Neural crest cell (in vitro differentiated cells): ENCODE data around the gene CLTCL1. TPM values are rescaled to one million over a fixed set of nuclear protein-coding genes. Genes with fewer than 3 reads are reported as not detected.

Experiments used
- DNase-seq: peaks from one replicate; pipeline ENCODE4 v3.0.0; 2021; ENCODE audit warnings: low read depth, mixed read lengths, low spot score
- H3K27ac Mint-ChIP-seq: one replicate; pipeline ENCODE4 v1.8.0; 2021; ENCODE audit warnings: mild to moderate bottlenecking, mixed read lengths; ENCODE audit not compliant: unreplicated experiment
- H3K27me3 Mint-ChIP-seq: 2 replicates; pipeline ENCODE4 v1.8.0; 2021; ENCODE audit warnings: low read depth, mild to moderate bottlenecking, mixed read lengths
- H3K36me3 Mint-ChIP-seq: 2 replicates; pipeline ENCODE4 v1.8.0; 2021; ENCODE audit warnings: low read depth, mild to moderate bottlenecking, mixed read lengths
- H3K4me1 Mint-ChIP-seq: 2 replicates; pipeline ENCODE4 v1.8.0; 2021; ENCODE audit warnings: mixed read lengths
- H3K4me3 Mint-ChIP-seq: one replicate; pipeline ENCODE4 v1.8.0; 2021; ENCODE audit warnings: mild to moderate bottlenecking, mixed read lengths
- H3K9me3 Mint-ChIP-seq: 2 replicates; pipeline ENCODE4 v1.8.0; 2021; ENCODE audit warnings: mixed read lengths
- total RNA-seq: library from RNA; stranded (reverse); gene quantifications from 2 replicates; pipeline ENCODE4 v1.2.1, GENCODE V29; 2021
- TF ChIP-seq, protein P1 (sequence below): fragments of 200-600 bp; sonication (generic); conservative IDR thresholded peaks from 2 replicates; pipeline ENCODE4 v1.5.0; 2021; ENCODE audit warnings: antibody characterized with exemption, mild to moderate bottlenecking

CLTCL1 gene
- total RNA-seq, 1 donor from 2014 or later: 7.2 TPM

DNA sequence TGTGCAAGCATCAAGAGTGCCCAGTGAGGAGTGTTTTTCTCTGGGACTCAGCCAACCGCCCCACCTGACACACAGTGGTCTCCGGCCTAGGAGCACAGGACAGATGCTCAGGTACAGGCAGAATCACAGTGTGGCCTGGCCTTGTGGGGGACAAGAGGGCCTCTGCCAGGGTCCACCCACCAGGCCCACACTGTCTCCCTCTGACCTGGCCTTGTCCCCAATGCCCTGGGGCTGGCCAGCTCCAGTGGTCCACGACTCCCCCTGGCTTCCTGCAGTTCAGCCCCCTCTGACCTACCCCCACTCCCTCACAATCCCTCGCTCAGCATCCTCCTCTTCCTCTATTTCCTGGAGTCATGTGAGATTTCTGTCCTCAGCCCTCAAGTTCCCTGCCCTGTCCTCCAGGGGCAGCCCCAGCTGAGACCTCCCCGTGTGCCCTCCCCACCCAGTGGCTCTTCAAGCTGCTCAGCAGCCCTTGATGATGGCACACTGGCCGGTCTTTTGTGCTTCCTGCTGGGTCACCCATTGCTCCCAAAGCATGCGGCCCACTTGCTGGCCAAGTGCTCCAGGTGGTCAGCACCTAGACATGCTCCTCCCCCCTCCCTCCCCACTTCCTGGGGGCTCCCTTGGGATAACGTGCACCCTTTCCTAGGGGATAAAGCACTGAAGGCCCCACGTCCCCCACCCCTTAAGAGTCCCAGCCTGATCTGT lies 158.7 kb downstream of the CLTCL1 start:
- Mint-ChIP-seq H3K36me3 (peaks cover 11% of the 10 kb centered on the region), H3K9me3 (no peaks in the 10 kb centered on the region), H3K4me3 (no peak overlapping the region), H3K27me3 (no peaks in the 10 kb centered on the region), H3K27ac (no peak overlapping the region), H3K4me1 (no peaks in the 10 kb centered on the region)
- TF ChIP-seq, protein P1, sequence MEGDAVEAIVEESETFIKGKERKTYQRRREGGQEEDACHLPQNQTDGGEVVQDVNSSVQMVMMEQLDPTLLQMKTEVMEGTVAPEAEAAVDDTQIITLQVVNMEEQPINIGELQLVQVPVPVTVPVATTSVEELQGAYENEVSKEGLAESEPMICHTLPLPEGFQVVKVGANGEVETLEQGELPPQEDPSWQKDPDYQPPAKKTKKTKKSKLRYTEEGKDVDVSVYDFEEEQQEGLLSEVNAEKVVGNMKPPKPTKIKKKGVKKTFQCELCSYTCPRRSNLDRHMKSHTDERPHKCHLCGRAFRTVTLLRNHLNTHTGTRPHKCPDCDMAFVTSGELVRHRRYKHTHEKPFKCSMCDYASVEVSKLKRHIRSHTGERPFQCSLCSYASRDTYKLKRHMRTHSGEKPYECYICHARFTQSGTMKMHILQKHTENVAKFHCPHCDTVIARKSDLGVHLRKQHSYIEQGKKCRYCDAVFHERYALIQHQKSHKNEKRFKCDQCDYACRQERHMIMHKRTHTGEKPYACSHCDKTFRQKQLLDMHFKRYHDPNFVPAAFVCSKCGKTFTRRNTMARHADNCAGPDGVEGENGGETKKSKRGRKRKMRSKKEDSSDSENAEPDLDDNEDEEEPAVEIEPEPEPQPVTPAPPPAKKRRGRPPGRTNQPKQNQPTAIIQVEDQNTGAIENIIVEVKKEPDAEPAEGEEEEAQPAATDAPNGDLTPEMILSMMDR: no peak
- DNase-seq: no peak

DNA sequence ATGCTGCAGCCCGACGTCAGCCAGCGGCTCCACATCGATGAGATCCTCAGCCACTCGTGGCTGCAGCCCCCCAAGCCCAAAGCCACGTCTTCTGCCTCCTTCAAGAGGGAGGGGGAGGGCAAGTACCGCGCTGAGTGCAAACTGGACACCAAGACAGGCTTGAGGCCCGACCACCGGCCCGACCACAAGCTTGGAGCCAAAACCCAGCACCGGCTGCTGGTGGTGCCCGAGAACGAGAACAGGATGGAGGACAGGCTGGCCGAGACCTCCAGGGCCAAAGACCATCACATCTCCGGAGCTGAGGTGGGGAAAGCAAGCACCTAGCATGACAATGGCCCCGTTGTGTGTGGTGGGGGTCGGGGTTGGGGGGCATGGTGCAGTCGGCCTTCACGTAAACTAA lies 159.4 kb downstream of the CLTCL1 start:
- peaks cover 11% of the 10 kb centered on the region for H3K36me3 Mint-ChIP-seq

DNA sequence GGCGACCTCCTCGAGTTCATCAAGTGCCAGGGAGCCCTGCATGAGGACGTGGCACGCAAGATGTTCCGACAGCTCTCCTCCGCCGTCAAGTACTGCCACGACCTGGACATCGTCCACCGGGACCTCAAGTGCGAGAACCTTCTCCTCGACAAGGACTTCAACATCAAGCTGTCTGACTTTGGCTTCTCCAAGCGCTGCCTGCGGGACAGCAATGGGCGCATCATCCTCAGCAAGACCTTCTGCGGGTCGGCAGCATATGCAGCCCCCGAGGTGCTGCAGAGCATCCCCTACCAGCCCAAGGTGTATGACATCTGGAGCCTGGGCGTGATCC lies 159.9 kb downstream of the CLTCL1 start:
- H3K36me3 Mint-ChIP-seq: peaks cover 11% of the 10 kb centered on the region
- H3K27me3 Mint-ChIP-seq: no peaks in the 10 kb centered on the region
- no peaks in the 10 kb centered on the region for H3K4me1 Mint-ChIP-seq
- H3K27ac Mint-ChIP-seq: no peak overlapping the region
- H3K9me3 Mint-ChIP-seq: no peaks in the 10 kb centered on the region
- no peak for DNase-seq
- H3K4me3 Mint-ChIP-seq: no peak overlapping the region
- TF ChIP-seq, protein P1: no peak

More for the DNA sequence above, 159.4 kb downstream of the CLTCL1 start:
- H3K27ac Mint-ChIP-seq: no peak overlapping the region
- H3K4me3 Mint-ChIP-seq: no peak overlapping the region
- TF ChIP-seq, protein P1: no peak
- H3K9me3 Mint-ChIP-seq: no peaks in the 10 kb centered on the region
- H3K27me3 Mint-ChIP-seq: no peaks in the 10 kb centered on the region
- no peak for DNase-seq
- H3K4me1 Mint-ChIP-seq: no peaks in the 10 kb centered on the region

GRCh38 chr22:19130959-19131684 lies 160.4 kb downstream of the CLTCL1 start, which contains the start of gene TSSK2:
TSSK2 (plus strand) TSS chr22:19131308; CDS start chr22:19131400, 92 bp downstream.
- no peak within 1 kb of the TSS for H3K27ac Mint-ChIP-seq
- H3K27me3 Mint-ChIP-seq: no peaks in the 10 kb centered on the region
- no peaks in the 10 kb centered on the region for H3K9me3 Mint-ChIP-seq
- H3K36me3 Mint-ChIP-seq: peaks cover 6% of the 10 kb centered on the region
- DNase-seq: no peak
- no peak within 1 kb of the TSS for H3K4me3 Mint-ChIP-seq
- H3K4me1 Mint-ChIP-seq: no peaks in the 10 kb centered on the region
- TF ChIP-seq, protein P1: no peak

DNA sequence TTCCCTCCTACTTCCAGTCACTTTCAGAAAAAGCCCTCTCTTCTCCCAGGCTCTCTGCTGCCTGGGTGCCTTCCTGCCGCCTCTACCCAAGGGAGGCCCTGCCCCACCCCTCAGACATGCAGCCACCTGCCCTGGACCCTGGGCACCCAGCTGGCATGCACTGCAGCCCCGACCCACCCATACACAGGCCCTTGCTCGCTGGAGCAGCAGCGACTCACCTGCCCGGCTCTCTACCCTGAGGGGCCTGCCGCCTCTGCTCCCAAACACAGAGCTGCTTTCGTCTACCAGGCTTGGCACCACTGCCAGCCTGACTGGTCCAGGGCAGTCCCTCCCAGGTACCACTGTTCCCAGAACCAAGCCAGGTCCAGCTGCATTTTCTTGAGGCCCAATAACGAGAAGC lies 161.6 kb downstream of the CLTCL1 start:
- Mint-ChIP-seq H3K36me3 (peaks cover 6% of the 10 kb centered on the region), H3K27me3 (no peaks in the 10 kb centered on the region), H3K27ac (no peak overlapping the region), H3K9me3 (no peaks in the 10 kb centered on the region), H3K4me3 (peak overlapping the region; percentile 17), H3K4me1 (no peaks in the 10 kb centered on the region)
- no peak for DNase-seq
- TF ChIP-seq, protein P1: no peak

Other genes with a start within 250 kb of the CLTCL1 start
- 83.6 and 91.6 TPM in 2 replicates for gene DGCR2, start 169.3 kb downstream of the CLTCL1 start, total RNA-seq
- gene TSSK2, start 160.4 kb downstream of the CLTCL1 start, total RNA-seq: not detected in 2 replicates
- 22.7 and 23.5 TPM in 2 replicates for gene ESS2, start 147.1 kb downstream of the CLTCL1 start, total RNA-seq
- not detected in 2 replicates for gene GSC2, start 141.4 kb downstream of the CLTCL1 start, total RNA-seq
- 172 and 173 TPM in 2 replicates for gene SLC25A1, start 113.0 kb downstream of the CLTCL1 start, total RNA-seq
- 57.1 and 66.3 TPM in 2 replicates for gene HIRA, start 140.0 kb upstream of the CLTCL1 start, total RNA-seq
- 30.4 and 32.6 TPM in 2 replicates for gene MRPL40, start 140.8 kb upstream of the CLTCL1 start, total RNA-seq
- 38.0 and 38.4 TPM in 2 replicates for gene C22orf39, start 156.0 kb upstream of the CLTCL1 start, total RNA-seq
- 69.4 and 71.5 TPM in 2 replicates for gene UFD1, start 187.5 kb upstream of the CLTCL1 start, total RNA-seq
- gene CDC45, start 188.2 kb upstream of the CLTCL1 start, total RNA-seq: 47.1 and 49.8 TPM in 2 replicates
- gene CLDN5, start 232.7 kb upstream of the CLTCL1 start, total RNA-seq: 1.0 and 1.3 TPM in 2 replicates